Measurements from ENCODE around the gene MAGEF1. TPM values are rescaled to one million over a fixed set of nuclear protein-coding genes. Genes with fewer than 3 reads are reported as not detected.

The MAGEF1 gene
- total and polyA plus RNA-seq, 2 of the 8 experiments (the other 6 are each of a cell fraction or from before 2014, with no cell fraction given): 26.5 to 56.7 TPM

DNA sequence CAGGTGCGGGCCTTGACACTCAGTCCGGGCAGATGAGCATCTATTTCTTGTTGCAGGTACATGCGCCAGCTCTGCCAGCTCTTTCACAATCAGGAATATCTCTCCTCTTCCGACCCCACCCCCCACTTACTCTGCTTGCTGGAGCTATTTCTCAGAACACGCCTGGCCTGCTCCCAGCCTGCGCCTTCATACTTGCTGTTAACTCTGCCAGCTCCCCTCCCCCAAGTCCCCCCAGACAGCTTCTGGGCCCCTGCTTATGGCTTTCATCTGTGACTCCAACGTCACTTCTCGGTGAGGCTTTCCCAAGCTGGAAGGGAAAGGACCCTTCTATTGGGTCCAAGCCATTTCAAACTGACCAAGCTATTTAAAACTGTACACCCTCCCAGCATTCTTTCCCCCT lies 15.2 kb downstream of the MAGEF1 start:
- no peaks in the 10 kb centered on the region for H4K20me1 ChIP-seq (replicated peaks in 1 of 2; ENCODE audit: control insufficient read depth in 1 of 2, insufficient read depth in 2 of 2, low read length in 2 of 2)
- H3K23ac ChIP-seq (ENCODE audit: insufficient read length): no peak overlapping the region
- no peak overlapping the region for H3K18ac ChIP-seq (ENCODE audit: extremely low read depth, low read length)
- no peak overlapping the region for H2BK12ac ChIP-seq (ENCODE audit: low read depth, low read length)
- WGBS, 2 experiments (ENCODE audit: extremely low coverage in 1 of 2, insufficient coverage in 1 of 2, insufficient read length in 1 of 2, insufficient replicate concordance in 2 of 2, low coverage in 1 of 2, low lambda C conversion rate in 2 of 2, missing lambda C conversion rate in 1 of 2): 89% methylated on average over 8 of the region's 8 CpGs; no CpG with 5 or more reads in 1 of the 2 experiments
- H3K79me1 ChIP-seq (ENCODE audit: low read depth, low read length): no peaks in the 10 kb centered on the region
- H3K56ac ChIP-seq (replicated peaks; ENCODE audit: insufficient read length, low read depth, low read length): no peak overlapping the region
- H3K4me2 ChIP-seq (ENCODE audit: insufficient read depth in 1 of 2, low read depth in 2 of 2, low read length in 2 of 2): no peak overlapping the region
- no peak overlapping the region for H2AFZ ChIP-seq (ENCODE audit: low read length)
- no peak overlapping the region for H4K8ac ChIP-seq (ENCODE audit: extremely low read depth, insufficient read depth, low read length)
- FAIRE-seq (no peak), DNase-seq (ENCODE audit: low read depth in 1 of 2, low spot score in 2 of 2) (no peak)
- no peak overlapping the region for H3K14ac ChIP-seq (ENCODE audit: insufficient read length)
- H3K4me1 ChIP-seq (replicated peaks in 1 of 4; ENCODE audit: control insufficient read depth in 3 of 4, insufficient read depth in 4 of 4, low read length in 3 of 4): peaks cover 2 to 9% (median 4%) of the 10 kb centered on the region in 4 experiments; a peak in 4 of 7 replicates
- no peak overlapping the region for H2AK5ac ChIP-seq (ENCODE audit: low read depth, low read length)
- no peaks in the 10 kb centered on the region for H3K9me3 ChIP-seq (ENCODE audit: insufficient read depth in 2 of 2, low read depth in 1 of 2, low read length in 1 of 2)
- H3K23me2 ChIP-seq (ENCODE audit: low read depth, low read length): no peaks in the 10 kb centered on the region; the same call in 1 of the 2 replicates
- no peak overlapping the region for H3K4ac ChIP-seq (replicated peaks; ENCODE audit: insufficient read length, low read depth, low read length)
- no peak overlapping the region for H4K91ac ChIP-seq (replicated peaks; ENCODE audit: insufficient read length, low read length)
- ChIA-PET CTCF (ENCODE audit: partially characterized antibody) (interaction anchor here (0.7 to 1.8 kb wide), 11 partner anchors 14 to 469 kb away, joined by 3 to 7 read pairs (median 4); partner anchors contain the start of genes MAGEF1 and VPS8), POLR2A (ENCODE audit: partially characterized antibody) (interaction anchor here (1.1 to 3.6 kb wide), 2 partner anchors 14 to 66 kb away, joined by 3 to 15 read pairs; partner anchors contain the start of gene MAGEF1)
- no peak overlapping the region for H3K9ac ChIP-seq (replicated peaks in 1 of 4; ENCODE audit: extremely low read depth in 1 of 4, low read depth in 3 of 4, low read length in 3 of 4)
- no peak overlapping the region for H4K5ac ChIP-seq (ENCODE audit: insufficient read length, low read depth, low read length)
- no peak overlapping the region for H3K4me3 ChIP-seq (ENCODE audit: extremely low read depth in 1 of 4, insufficient read depth in 2 of 4, low read depth in 3 of 4, low read length in 4 of 4)
- no peak overlapping the region for H3K27ac ChIP-seq (ENCODE audit: low read depth, low read length)
- H3K79me2 ChIP-seq (ENCODE audit: control insufficient read depth in 1 of 2, insufficient read depth in 2 of 2, low read length in 2 of 2): no peaks in the 10 kb centered on the region
- no peaks in the 10 kb centered on the region for H3K36me3 ChIP-seq (ENCODE audit: control insufficient read depth in 2 of 4, insufficient read depth in 4 of 4, low read length in 3 of 4)
- H2BK120ac ChIP-seq (replicated peaks; ENCODE audit: low read depth, low read length): no peak overlapping the region
- H3K27me3 ChIP-seq (replicated peaks in 1 of 4; ENCODE audit: control insufficient read depth in 3 of 4, extremely low read depth in 1 of 4, insufficient read depth in 3 of 4, low read length in 3 of 4): peaks cover 0 to 3% (median 0%) of the 10 kb centered on the region in 4 experiments; a peak in 1 of 7 replicates
- no peak overlapping the region for H2BK15ac ChIP-seq (ENCODE audit: low read length)
- H2BK20ac ChIP-seq (ENCODE audit: low read length): no peak overlapping the region
- H2BK5ac ChIP-seq (ENCODE audit: low read depth, low read length): no peak overlapping the region
- TF ChIP-seq SUZ12 (IDR thresholded peaks at IDR 0.05; ENCODE audit: low read length) (no peak), KDM5A (IDR thresholded peaks at IDR 0.05; ENCODE audit: low read length) (no peak), YY1 (IDR thresholded peaks at IDR 0.05; ENCODE audit: low read depth, low read length) (no peak), TAF7 (optimal IDR thresholded peaks at IDR 0.05; ENCODE audit: borderline replicate concordance, low read depth, low read length) (no peak), JUN (IDR thresholded peaks at IDR 0.05; ENCODE audit: low read depth, low read length) (no peak), SRF (IDR thresholded peaks at IDR 0.05; ENCODE audit: low read depth, low read length) (no peak), EGR1 (IDR thresholded peaks at IDR 0.05; ENCODE audit: borderline replicate concordance, low read depth, low read length) (no peak), SIRT6 (IDR thresholded peaks at IDR 0.05; ENCODE audit: low read length) (no peak), ASH2L (IDR thresholded peaks at IDR 0.05; ENCODE audit: low read length) (no peak), CBX8 (IDR thresholded peaks at IDR 0.05; ENCODE audit: borderline replicate concordance, low read depth, low read length) (no peak), NRF1 (IDR thresholded peaks at IDR 0.05; ENCODE audit: low read depth, low read length) (no peak)
- TF ChIP-seq, protein P1, sequence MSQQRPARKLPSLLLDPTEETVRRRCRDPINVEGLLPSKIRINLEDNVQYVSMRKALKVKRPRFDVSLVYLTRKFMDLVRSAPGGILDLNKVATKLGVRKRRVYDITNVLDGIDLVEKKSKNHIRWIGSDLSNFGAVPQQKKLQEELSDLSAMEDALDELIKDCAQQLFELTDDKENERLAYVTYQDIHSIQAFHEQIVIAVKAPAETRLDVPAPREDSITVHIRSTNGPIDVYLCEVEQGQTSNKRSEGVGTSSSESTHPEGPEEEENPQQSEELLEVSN (IDR thresholded peaks at IDR 0.05): no peak
- TF ChIP-seq, protein P2, sequence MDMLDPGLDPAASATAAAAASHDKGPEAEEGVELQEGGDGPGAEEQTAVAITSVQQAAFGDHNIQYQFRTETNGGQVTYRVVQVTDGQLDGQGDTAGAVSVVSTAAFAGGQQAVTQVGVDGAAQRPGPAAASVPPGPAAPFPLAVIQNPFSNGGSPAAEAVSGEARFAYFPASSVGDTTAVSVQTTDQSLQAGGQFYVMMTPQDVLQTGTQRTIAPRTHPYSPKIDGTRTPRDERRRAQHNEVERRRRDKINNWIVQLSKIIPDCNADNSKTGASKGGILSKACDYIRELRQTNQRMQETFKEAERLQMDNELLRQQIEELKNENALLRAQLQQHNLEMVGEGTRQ (IDR thresholded peaks at IDR 0.05; ENCODE audit: low read length): no peak
